ENCODE data around the gene SCN8A. TPM values are rescaled to one million over a fixed set of nuclear protein-coding genes. Genes with fewer than 3 reads are reported as not detected.

Gene SCN8A
- total RNA-seq, 3 donors from 2014 or later (not counting 1 experiment from before 2014, with no cell fraction given), result 0.42 to 0.66 (median 0.65) TPM

DNA sequence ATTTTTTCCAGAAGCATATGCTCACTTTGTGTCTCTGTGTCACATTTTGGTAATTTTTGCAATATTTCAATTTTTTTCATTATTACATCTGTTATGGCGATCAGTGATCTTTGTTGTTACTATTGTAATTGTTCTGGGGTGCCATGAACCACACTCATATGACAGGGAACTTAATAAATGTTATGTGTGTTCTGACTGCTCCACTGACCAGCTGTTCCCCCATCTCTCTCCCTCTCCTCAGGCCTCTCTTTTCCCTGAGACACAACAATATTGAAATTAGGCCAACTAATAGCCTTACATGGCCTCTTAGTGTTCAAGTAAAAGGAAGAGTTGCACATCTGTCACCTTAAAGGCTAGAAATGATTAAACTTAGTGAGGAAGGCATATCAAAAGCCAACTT, 46.0 kb downstream of the SCN8A start:
- TF ChIP-seq CTCF (IDR thresholded peaks at IDR 0.05), result no peak
- Mint-ChIP-seq H3K4me1 (no peaks in the 10 kb centered on the region), H3K9me3 (no peaks in the 10 kb centered on the region), H3K27me3 (ENCODE audit: low read depth in 2 of 2) (peaks cover 0 to 8% of the 10 kb centered on the region in 2 donors), H3K4me3 (no peak overlapping the region), H3K36me3 (no peaks in the 10 kb centered on the region), H3K27ac (no peak overlapping the region)
- Histone ChIP-seq H3K9me3 (ENCODE audit: control insufficient read depth, insufficient read depth, low read length) (no peaks in the 10 kb centered on the region), H3K4me1 (ENCODE audit: control insufficient read depth, insufficient read depth, low read length) (no peaks in the 10 kb centered on the region), H3K27ac (ENCODE audit: low read length) (no peak overlapping the region), H3K36me3 (ENCODE audit: control insufficient read depth, insufficient read depth, low read length) (no peaks in the 10 kb centered on the region), H3K27me3 (ENCODE audit: control insufficient read depth, insufficient read depth, low read length) (peaks cover 4% of the 10 kb centered on the region), H3K4me3 (ENCODE audit: low read length) (no peak overlapping the region)
- no CpG with 5 or more reads among the region's 1 CpG for WGBS (ENCODE audit: insufficient coverage)
- no peak for ATAC-seq
- intact Hi-C loops (cut with micrococcal nuclease), result no loop called here
- no peak for DNase-seq

DNA sequence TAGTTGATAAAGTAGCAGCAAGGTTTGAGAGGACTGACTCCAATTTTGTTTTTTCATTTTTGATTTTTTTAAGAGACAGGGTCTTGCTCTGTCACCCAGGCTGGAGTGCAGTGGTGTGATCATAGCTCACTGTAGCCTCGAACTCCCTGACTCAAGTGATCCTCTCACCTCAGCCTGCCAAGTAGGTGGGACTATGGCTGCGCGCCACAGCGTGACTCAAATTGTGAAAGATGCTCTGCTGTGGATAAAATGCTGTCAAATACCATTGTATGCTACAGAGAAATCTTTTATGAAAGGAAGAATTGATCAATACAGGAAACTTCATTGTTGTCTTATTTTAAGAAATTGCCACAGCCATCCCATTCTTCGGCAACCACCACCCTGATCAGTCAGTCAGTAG, 48.3 kb downstream of the SCN8A start:
- no peak for ATAC-seq
- Mint-ChIP-seq H3K36me3 (no peaks in the 10 kb centered on the region), H3K27ac (no peak overlapping the region), H3K4me3 (no peak overlapping the region), H3K27me3 (ENCODE audit: low read depth in 2 of 2) (peaks cover 3 to 6% of the 10 kb centered on the region in 2 donors), H3K9me3 (no peaks in the 10 kb centered on the region), H3K4me1 (no peaks in the 10 kb centered on the region)
- no peaks in the 10 kb centered on the region for H3K9me3 ChIP-seq (ENCODE audit: control insufficient read depth, insufficient read depth, low read length)
- H3K27me3 ChIP-seq (ENCODE audit: control insufficient read depth, insufficient read depth, low read length), result no peaks in the 10 kb centered on the region
- no peak overlapping the region for H3K27ac ChIP-seq (ENCODE audit: low read length)
- no peak for TF ChIP-seq CTCF (IDR thresholded peaks at IDR 0.05)
- no peaks in the 10 kb centered on the region for H3K36me3 ChIP-seq (ENCODE audit: control insufficient read depth, insufficient read depth, low read length)
- intact Hi-C loops (cut with micrococcal nuclease), result no loop called here
- H3K4me3 ChIP-seq (ENCODE audit: low read length), result no peak overlapping the region
- no peaks in the 10 kb centered on the region for H3K4me1 ChIP-seq (ENCODE audit: control insufficient read depth, insufficient read depth, low read length)
- no peak for DNase-seq
- WGBS (ENCODE audit: insufficient coverage), result 96% methylated on average over 5 of the region's 5 CpGs

DNA sequence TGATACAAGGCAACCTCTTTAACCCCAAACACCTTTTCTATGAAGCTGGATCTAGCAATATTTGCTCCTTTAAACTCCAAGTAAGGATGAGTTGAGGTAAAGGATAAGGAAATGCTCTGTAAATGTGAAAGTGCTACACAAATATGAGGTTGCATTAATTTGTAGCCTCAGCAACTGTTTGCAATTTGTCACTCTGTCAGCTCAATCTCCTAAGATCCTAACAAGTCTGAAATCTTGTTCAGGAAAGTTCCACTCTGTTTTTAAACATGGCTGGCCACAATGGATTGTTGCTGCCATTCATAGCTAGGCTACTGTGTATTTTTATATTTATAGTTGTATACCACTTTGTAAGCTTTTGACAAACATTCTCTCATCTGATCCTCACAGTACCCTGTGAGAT, 51.3 kb downstream of the SCN8A start:
- no peaks in the 10 kb centered on the region for H3K4me1 Mint-ChIP-seq

More for the DNA sequence above, 51.3 kb downstream of the SCN8A start:
- Mint-ChIP-seq H3K27me3 (ENCODE audit: low read depth in 2 of 2) (peaks cover 6 to 9% of the 10 kb centered on the region in 2 donors), H3K4me3 (no peak overlapping the region), H3K36me3 (no peaks in the 10 kb centered on the region), H3K9me3 (no peaks in the 10 kb centered on the region), H3K27ac (no peak overlapping the region)
- no peaks in the 10 kb centered on the region for H3K4me1 ChIP-seq (ENCODE audit: control insufficient read depth, insufficient read depth, low read length)
- intact Hi-C loops (cut with micrococcal nuclease), result no loop called here
- no peak overlapping the region for H3K27ac ChIP-seq (ENCODE audit: low read length)
- no peaks in the 10 kb centered on the region for H3K9me3 ChIP-seq (ENCODE audit: control insufficient read depth, insufficient read depth, low read length)
- no peak for TF ChIP-seq CTCF (IDR thresholded peaks at IDR 0.05)
- no peaks in the 10 kb centered on the region for H3K27me3 ChIP-seq (ENCODE audit: control insufficient read depth, insufficient read depth, low read length)
- no peaks in the 10 kb centered on the region for H3K36me3 ChIP-seq (ENCODE audit: control insufficient read depth, insufficient read depth, low read length)
- DNase-seq, result no peak
- no peak overlapping the region for H3K4me3 ChIP-seq (ENCODE audit: low read length)
- ATAC-seq, result no peak
